Gastroesophageal sphincter (tissue), 3 donors: ENCODE data around the gene EXOC6B.

ENCODE experiments used
- POLR2A ChIP-seq, 2 donors: fragments of 450-650 bp; IDR thresholded peaks; one replicate each; pipeline ENCODE4 v1.6.1; 2017; ENCODE audit warnings: antibody characterized with exemption in 2 of 2, mild to moderate bottlenecking in 2 of 2, moderate library complexity in 1 of 2
- POLR2AphosphoS5 ChIP-seq: sonication (generic); formaldehyde crosslinking; IDR thresholded peaks from one replicate; pipeline ENCODE4 v1.6.1; 2017; ENCODE audit warnings: antibody characterized with exemption
- TF ChIP-seq, protein P1 (sequence below), 4 experiments: fragments of 200-600 bp in 2 of 4; fragments of 450-650 bp in 2 of 4; sonication (generic) in 1 of 4; IDR thresholded peaks; one replicate each; pipeline ENCODE4 v1.5.1; 2017 to 2019; ENCODE audit warnings: antibody characterized with exemption in 4 of 4, mild to moderate bottlenecking in 2 of 4, moderate library complexity in 2 of 4

DNA sequence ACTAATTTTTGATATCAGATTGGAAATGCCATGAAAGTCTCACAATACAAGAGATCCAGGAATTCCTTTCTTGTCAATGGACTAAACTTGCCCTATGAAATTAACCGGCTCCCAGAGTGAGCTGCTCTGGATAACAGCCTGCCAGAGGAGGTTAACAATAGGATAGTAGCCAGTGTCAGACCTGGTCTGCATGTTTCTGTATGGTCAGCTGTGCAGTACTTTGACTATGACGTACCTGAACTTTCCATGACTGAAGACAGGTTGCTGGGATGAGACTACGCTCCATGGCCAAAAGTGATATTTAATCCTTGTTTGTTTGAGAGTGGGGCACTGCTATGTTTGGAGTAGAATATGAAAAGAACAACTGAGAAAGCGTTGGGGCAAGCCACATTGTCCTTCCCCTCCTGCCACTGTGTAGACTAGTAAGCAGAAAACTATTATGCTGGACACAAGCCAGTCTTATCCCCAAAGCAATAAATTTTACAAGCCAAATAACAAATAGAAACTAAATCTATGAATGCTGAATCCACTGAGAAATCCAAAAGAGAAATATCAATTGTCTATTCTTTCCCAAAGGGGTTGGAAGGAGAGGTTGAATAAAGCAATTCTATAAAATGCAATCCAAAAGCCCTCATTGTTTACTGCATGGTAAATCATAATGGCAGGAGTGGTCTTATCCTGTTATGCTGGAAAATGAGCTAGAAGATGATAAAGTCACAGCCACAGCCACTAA lies 562.6 kb downstream of the EXOC6B start:
- TF ChIP-seq, protein P1, sequence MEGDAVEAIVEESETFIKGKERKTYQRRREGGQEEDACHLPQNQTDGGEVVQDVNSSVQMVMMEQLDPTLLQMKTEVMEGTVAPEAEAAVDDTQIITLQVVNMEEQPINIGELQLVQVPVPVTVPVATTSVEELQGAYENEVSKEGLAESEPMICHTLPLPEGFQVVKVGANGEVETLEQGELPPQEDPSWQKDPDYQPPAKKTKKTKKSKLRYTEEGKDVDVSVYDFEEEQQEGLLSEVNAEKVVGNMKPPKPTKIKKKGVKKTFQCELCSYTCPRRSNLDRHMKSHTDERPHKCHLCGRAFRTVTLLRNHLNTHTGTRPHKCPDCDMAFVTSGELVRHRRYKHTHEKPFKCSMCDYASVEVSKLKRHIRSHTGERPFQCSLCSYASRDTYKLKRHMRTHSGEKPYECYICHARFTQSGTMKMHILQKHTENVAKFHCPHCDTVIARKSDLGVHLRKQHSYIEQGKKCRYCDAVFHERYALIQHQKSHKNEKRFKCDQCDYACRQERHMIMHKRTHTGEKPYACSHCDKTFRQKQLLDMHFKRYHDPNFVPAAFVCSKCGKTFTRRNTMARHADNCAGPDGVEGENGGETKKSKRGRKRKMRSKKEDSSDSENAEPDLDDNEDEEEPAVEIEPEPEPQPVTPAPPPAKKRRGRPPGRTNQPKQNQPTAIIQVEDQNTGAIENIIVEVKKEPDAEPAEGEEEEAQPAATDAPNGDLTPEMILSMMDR (IDR thresholded peaks at IDR 0.05): no peak
- no peak for TF ChIP-seq POLR2AphosphoS5
- no peak for TF ChIP-seq POLR2A (IDR thresholded peaks at IDR 0.05)
